NCI-H446 treated with DMSO at 0.1 percent for 48 hours (cell line): ENCODE data around the gene DNAL1.
"Not testable (repeated sequence)": the region's sequence is repeated elsewhere in the genome, so short reads cannot be mapped to it uniquely, and the experiment has no call there.

Experiments used
- DNase-seq: peaks from one replicate; lab custom pipeline; 2025; lab: John Stamatoyannopoulos, UW

DNAL1 gene

GRCh38 chr14:73644531-73645247 lies at the start of gene DNAL1:
Gene DNAL1 (plus strand): TSS chr14:73644986. CDS start chr14:73645040, 54 bp downstream.
- peak; percentile 82 for DNase-seq

GRCh38 chr14:73599499-73599898 lies 45.3 kb upstream of the DNAL1 start:
- DNase-seq, result no peak

DNA sequence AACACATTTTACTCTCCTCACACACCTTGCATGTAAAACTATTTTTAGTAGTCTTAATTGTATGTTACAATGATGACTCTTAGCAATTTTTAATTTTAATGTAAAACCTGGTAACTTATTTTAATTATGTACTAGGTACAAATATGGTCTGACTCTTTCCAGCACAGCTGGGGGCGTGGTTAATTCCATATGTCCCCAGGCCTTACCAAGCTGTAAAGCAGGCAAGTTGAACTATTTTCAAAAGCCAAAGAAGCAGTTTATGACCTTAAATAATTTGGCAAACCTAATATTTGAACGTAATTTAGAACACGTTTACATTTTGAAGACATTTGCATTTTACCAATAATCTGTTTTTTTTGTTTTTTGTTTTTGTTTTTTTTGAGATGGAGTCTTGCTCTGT lies 41.8 kb upstream of the DNAL1 start:
- no peak for DNase-seq

DNA sequence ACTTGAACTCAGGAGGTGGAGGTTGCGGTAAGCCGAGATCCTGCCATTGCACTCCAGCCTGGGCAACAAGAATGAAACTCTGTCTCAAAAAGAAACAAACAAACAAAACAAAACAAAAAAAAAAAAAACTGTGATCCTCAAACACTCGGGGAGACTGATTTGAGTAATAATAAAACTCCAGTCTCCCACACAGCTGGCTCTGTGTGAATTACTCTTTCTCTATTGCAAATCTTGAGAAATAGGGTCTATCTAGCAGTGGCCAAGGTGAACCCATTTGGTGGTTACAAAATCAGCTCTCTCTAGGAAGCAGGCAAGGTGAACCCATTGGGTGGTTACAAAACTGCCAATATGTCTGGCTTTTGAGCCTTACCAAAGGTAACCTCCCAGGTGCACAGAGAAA lies 38.5 kb upstream of the DNAL1 start:
- DNase-seq, result no peak

DNA sequence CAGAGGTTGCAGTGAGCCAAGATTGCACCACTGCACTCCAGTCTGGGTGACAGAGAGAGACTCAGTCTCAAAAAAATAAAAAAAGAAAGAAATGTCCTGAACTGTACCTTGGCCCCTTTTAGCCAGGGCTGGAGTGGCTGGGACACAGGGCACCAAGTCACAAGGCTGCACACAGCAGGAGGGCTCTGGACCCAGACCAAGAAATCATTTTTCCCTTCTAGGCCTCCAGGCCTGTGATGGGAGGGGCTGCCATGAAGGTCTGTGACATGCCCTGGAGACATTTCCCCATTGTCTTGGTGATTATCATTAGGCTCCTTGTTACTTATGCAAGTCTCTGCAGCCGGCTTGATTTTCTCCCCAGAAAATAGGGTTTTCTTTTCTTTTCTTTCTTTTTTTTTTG lies 37.5 kb upstream of the DNAL1 start:
- DNase-seq, result no peak

DNA sequence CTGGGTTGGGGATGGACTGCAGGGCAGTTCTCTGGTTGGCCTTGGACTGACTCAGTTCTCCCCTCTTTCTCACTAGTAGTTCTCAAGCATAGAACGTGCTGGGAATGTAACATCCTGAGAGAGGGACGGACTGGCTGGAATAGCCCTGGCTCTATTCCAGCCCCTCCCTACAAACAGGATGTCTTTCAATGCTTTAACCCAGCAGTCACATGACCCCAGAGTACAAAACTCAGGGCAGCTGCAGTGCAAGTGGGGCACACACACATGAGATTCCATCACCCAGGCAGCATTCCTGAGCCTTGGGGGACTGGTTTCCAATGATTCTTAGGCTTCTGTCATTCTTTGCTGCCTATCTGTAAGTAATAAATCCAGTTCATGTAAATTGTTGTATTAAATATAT lies 34.1 kb upstream of the DNAL1 start:
- no peak for DNase-seq

DNA sequence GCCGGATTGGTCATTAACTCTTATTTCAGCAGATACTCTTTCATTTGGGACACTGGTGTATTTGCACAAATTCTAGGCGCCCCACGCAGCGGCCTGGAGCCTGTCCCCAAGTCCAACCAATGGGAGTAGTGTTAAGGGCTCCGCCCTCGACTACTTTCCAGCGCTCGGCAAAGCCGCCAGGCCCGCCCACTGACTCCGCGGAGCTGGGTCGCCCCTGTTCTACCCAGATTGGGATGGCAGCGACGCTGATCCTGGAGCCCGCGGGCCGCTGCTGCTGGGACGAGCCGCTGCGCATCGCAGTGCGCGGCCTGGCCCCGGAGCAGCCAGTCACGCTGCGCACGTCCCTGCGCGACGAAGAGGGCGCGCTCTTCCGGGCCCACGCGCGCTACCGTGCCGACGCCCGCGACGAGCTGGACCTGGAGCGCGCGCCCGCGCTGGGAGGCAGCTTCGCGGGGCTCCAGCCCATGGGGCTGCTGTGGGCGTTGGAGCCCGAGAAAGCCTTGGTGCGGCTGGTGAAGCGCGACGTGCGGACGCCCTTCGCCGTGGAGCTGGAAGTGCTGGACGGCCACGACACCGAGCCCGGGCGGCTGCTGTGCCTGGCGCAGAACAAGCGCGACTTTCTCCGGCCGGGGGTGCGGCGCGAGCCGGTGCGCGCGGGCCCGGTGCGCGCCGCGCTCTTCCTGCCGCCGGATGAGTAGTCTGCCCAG lies 32.3 kb upstream of the DNAL1 start, which contains the start of gene ACOT6:
Gene ACOT6, plus strand, starts transcription at position 179 of the 707 bp plus-strand sequence. Its CDS starts 55 bp downstream, at position 234.
- DNase-seq, result peak; percentile 23

GRCh38 chr14:73613046-73613383 lies 31.8 kb upstream of the DNAL1 start:
- no peak for DNase-seq

GRCh38 chr14:73613419-73613963 lies 31.3 kb upstream of the DNAL1 start:
- DNase-seq, result no peak

GRCh38 chr14:73616831-73617230 lies 28.0 kb upstream of the DNAL1 start:
- no peak for DNase-seq

GRCh38 chr14:73619524-73619923 lies 25.3 kb upstream of the DNAL1 start:
- no peak for DNase-seq

GRCh38 chr14:73620268-73620667 lies 24.5 kb upstream of the DNAL1 start:
- no peak for DNase-seq

- DNase-seq, result no peak
Measured at GRCh38 chr14:73623504-73624054, 21.2 kb upstream of the DNAL1 start.

DNA sequence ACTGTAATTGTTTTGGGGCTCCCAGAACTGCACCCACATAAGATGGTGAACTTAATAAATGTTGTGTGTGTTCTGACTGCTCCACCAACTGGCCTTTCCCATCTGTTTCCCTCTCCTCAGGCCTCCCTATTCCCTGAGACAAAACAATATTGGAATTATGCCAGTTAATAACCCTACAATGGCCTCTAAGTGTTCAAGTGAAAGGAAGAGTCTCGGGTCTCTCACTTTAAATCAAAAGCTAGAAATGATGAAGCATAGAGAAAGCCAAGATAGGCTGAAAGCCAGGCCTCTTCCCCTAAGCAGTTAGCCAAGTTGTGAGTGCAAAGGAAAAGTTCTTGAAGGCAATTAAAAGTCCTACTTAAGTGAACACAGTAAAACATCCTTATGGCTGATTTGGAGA lies 19.1 kb upstream of the DNAL1 start:
- no peak for DNase-seq

DNA sequence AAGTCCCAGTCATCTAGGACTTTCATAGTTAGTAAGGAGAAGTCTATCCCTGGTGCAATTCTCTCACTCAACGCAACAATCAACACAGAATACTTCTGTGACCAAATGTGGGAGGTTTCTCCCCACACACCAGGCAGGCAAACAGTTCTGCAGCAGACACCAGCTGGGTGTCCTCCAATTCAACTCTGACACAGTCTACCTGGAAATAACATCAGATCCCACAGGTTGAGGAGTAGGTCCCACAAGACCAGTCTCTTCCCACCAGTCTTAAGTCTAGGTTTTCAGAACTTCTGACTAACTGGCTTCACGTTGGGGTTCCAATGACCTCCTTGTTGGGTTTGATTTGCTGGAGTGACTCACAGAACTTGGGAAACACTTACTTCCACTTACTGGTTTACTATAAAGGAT lies 17.6 kb upstream of the DNAL1 start:
- DNase-seq, result no peak

GRCh38 chr14:73630009-73630780 lies 14.6 kb upstream of the DNAL1 start:
- DNase-seq, result no peak

GRCh38 chr14:73633116-73634010 lies 11.4 kb upstream of the DNAL1 start:
- DNase-seq, result no peak

DNA sequence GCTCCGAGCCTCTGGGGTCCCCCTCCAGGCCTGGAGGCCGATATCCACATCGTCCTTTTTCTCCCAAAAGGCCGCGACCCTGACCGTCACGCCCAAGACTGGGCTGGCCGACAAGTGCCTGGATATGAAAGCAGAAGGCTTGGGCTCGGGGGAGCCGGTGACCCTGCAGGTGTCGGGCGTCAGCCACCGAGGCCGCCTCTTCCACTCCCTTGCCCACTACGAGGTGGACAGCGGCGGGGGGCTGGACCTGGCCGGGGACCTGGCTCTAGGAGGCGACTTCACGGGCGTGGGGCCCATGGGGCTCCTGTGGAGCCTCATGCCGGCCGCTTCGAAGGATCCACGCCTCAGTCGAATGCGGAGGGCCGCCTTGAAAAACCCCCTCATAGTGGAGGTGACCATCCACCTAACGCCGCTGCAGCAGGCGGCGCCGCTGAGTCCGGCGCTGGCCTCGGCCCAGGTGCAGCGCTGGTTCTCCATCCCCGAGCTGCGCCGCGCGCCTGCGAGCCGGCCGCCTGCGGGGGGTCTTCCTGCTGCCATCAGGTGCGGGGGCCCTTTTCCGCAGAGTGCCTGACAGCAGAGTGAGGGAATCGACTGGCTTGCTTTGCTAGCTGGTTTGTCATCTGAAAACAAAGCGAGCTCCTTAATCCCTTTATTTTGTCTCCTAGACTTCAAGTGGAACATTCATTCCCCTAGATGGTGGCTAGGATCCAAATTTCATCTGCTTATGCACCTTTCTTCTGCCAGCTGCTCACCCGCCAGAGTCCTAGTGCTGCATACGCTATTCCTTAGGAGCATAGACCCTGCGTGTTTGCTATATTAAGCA lies 10.6 kb upstream of the DNAL1 start:
- DNase-seq, result no peak

GRCh38 chr14:73636355-73636754 lies 8.4 kb upstream of the DNAL1 start:
- DNase-seq, result not testable (repeated sequence)

- no peak for DNase-seq
Measured at GRCh38 chr14:73637830-73638229, 7.0 kb upstream of the DNAL1 start.
